ENCODE measurements around the gene LUZP1. TPM values are rescaled to one million over a fixed set of nuclear protein-coding genes. Genes with fewer than 3 reads are reported as not detected.

LUZP1 gene
- total and polyA plus RNA-seq, 12 donors = 6.4 to 40.1 (median 29.9) TPM

DNA sequence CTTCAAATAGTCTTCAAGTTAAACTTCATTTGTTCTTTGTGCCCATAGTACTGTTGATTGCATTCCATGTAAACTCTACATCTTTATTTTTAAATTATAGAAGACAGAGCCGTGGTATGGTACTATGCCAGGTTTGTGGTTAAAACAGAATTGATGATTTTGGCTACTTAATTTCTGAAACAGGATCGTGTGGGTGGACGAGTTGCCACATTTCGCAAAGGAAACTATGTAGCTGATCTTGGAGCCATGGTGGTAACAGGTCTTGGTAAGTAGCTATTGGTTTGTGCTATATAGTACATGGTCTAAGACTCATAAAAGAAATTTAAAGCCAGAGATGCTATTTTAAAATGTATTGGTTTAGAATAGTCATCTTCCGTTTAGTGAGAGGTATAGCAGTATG is 111.4 kb downstream of the LUZP1 start:
- intact Hi-C loops (cut with DNase I) = no loop called here
- H3K36me3 ChIP-seq = peaks cover 0 to 100% (median 33%) of the 10 kb centered on the region in 9 donors
- WGBS, 2 donors = 96 to 97% methylated on average over 5 of the region's 5 CpGs

DNA sequence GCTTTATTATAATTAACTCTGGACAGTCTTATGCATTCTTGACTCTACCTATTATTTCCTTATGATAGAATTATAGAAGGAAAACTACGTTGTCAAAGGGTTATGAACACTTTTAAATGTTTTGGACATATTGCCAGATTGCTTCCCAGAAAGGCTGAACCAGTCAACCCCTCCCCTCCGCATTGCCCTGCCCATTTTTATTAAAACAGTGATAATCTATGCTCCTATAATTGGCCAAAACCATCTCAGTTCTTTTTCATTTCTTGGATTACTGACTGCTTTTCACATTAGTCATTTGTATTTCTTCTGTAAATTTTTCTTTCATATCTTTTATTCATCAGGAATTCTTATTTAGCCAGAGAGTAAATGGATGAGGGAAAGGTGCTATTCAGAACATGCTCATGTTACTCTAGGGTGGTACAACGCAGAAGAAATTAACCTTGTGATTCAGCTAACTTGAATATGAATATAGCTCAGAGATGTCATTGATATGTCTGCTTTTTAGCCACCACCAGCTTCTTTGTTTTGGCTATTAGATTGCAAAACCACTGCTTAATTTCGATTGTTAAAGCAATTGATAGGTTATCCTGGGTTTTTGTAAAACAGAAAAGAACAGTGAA is 117.3 kb downstream of the LUZP1 start:
- H3K36me3 ChIP-seq = peaks cover 0 to 63% (median 15%) of the 10 kb centered on the region in 9 donors
- intact Hi-C loops (cut with DNase I) = no loop called here
- ATAC-seq (no peak), DNase-seq (no peak)
- H3K27me3 ChIP-seq = no peaks in the 10 kb centered on the region
- no peaks in the 10 kb centered on the region for H3K9me3 ChIP-seq
- WGBS, 2 donors = 91 to 93% methylated on average over 4 of the region's 4 CpGs
- peaks cover 0 to 15% (median 4%) of the 10 kb centered on the region in 9 donors for H3K4me1 ChIP-seq
- H3K27ac ChIP-seq = no peak overlapping the region
- no peak overlapping the region for H3K4me3 ChIP-seq
- TF ChIP-seq, protein P1, sequence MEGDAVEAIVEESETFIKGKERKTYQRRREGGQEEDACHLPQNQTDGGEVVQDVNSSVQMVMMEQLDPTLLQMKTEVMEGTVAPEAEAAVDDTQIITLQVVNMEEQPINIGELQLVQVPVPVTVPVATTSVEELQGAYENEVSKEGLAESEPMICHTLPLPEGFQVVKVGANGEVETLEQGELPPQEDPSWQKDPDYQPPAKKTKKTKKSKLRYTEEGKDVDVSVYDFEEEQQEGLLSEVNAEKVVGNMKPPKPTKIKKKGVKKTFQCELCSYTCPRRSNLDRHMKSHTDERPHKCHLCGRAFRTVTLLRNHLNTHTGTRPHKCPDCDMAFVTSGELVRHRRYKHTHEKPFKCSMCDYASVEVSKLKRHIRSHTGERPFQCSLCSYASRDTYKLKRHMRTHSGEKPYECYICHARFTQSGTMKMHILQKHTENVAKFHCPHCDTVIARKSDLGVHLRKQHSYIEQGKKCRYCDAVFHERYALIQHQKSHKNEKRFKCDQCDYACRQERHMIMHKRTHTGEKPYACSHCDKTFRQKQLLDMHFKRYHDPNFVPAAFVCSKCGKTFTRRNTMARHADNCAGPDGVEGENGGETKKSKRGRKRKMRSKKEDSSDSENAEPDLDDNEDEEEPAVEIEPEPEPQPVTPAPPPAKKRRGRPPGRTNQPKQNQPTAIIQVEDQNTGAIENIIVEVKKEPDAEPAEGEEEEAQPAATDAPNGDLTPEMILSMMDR (IDR thresholded peaks at IDR 0.05) = no peak

More for the DNA sequence above, 111.4 kb downstream of the LUZP1 start:
- TF ChIP-seq, protein P1 (IDR thresholded peaks at IDR 0.05) = no peak
- no peaks in the 10 kb centered on the region for H3K9me3 ChIP-seq
- H3K27ac ChIP-seq = no peak overlapping the region
- DNase-seq (no peak), ATAC-seq (no peak)
- H3K4me1 ChIP-seq = no peaks in the 10 kb centered on the region
- H3K27me3 ChIP-seq = no peaks in the 10 kb centered on the region
- H3K4me3 ChIP-seq = no peak overlapping the region

DNA sequence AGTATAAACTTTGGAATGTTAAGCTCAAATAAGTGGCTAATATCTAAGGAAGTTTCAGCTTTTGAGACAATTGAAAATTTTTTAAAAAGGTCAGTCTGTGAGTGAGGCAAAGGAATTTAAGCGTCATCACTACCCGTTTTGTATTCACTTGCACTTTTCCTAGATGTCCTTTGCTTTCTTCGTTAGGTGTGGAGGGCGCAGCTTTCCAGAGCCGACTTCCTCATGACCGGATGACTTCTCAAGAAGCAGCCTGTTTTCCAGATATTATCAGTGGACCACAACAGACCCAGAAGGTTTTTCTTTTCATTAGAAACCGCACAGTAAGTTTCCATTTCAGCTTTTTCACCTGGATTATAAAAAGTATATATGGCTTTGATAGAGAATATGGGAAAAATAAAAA is 118.5 kb downstream of the LUZP1 start:
- ATAC-seq = peak in 3 of 8 donors; percentile 38 to 86 (median 42)
- Histone ChIP-seq H3K27ac (no peak overlapping the region), H3K4me1 (peaks cover 0 to 15% (median 4%) of the 10 kb centered on the region in 9 donors), H3K36me3 (peaks cover 0 to 59% (median 13%) of the 10 kb centered on the region in 9 donors), H3K9me3 (no peaks in the 10 kb centered on the region), H3K27me3 (no peaks in the 10 kb centered on the region), H3K4me3 (no peak overlapping the region)
- TF ChIP-seq, protein P1 (IDR thresholded peaks at IDR 0.05) = no peak
- intact Hi-C loops (cut with DNase I) = no loop called here
- 53 to 64% methylated on average over 7 of the region's 7 CpGs for WGBS, 2 donors
- DNase-seq = peak in 1 of 2 donors; percentile 4

DNA sequence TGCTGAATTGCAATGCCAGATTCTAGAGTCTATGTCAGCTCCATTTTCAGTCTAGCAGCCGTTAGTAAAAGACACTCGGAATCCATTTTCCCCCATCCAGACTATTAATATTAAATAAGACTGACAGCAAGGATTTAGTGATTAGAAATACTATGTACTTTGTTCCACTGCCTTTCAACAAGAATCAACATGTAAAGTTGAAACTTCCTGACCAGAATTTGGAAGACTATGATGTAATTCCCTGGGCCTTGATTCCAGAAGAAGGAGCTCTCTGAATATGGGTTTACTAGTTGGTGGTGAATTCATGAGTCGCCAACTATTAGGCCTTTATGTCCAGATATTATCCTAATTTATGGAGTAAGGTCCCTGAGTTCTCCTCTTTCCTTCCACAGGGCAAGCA is 124.6 kb downstream of the LUZP1 start:
- H3K4me3 ChIP-seq = no peak overlapping the region
- no peaks in the 10 kb centered on the region for H3K9me3 ChIP-seq
- ATAC-seq = no peak
- peaks cover 0 to 8% (median 0%) of the 10 kb centered on the region in 9 donors for H3K36me3 ChIP-seq
- no peaks in the 10 kb centered on the region for H3K27me3 ChIP-seq
- intact Hi-C loops (cut with DNase I) = no loop called here
- H3K27ac ChIP-seq = no peak overlapping the region
- DNase-seq = no peak
- H3K4me1 ChIP-seq = peaks cover 0 to 10% (median 4%) of the 10 kb centered on the region in 9 donors
- TF ChIP-seq, protein P1 (IDR thresholded peaks at IDR 0.05) = no peak
- WGBS, 2 donors = 93 to 94% methylated on average over 3 of the region's 3 CpGs
